GM19023 (cell line): ENCODE results near the gene FSTL4.

Experiments used
- ATAC-seq: cut with Tn5 transposase; IDR thresholded peaks from one replicate; pipeline ENCODE4 v1.9.1; 2021; ENCODE audit warnings: mild to moderate bottlenecking, moderate library complexity; ENCODE audit not compliant: unreplicated experiment

Gene FSTL4

DNA sequence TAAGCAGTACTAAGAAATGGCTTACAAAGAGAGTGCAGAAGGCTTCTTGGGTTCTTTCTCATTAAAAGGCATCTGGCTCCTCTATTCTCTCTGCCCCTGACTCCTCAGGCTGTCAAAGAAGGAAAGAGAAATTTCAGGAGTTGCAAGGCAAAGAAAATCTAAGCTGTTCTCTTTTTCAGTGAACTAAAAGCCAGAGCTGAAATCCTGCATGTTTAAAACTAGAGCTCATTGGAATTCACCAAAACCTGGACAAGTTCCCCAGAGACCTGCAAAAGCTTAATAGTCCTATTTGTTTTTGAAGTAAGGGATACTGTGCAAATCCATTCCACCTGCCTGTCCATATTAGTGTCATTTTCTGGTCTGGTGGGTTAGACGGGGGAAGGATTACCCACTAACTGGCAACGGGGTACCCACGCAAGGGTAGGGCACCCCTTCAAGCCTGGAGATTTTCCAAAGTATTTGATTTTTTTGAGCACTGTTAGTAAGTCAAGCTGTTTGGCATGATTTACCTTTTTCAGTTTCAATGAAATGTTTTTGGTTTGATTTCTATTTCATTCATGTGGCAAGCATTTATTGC is 179.3 kb downstream of the FSTL4 start:
- ATAC-seq: no peak

DNA sequence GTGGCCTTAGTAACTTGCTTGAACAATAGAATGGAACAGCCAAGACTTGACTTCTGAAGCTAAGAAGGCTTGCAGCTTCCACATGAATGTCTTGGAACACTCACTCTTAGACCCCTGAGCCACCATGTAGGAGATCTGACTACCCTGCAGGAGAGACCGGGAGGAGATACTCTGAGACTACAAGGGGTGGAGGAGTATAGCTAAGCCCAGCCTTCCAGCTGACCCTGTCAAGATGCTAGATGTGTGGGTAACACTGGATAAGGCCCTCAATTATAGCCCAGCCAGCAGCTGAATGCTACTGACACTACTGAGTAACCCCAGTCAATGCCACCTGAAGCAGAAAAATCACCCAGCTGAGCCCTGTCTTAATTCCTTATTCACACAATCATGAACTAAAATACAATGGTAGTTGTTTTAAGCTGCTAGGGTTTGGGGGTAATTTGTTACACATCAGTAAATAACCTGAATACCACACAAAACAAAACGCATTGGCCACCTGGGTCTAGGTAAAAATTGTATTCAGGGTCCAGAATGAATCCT is 180.9 kb downstream of the FSTL4 start:
- no peak for ATAC-seq

DNA sequence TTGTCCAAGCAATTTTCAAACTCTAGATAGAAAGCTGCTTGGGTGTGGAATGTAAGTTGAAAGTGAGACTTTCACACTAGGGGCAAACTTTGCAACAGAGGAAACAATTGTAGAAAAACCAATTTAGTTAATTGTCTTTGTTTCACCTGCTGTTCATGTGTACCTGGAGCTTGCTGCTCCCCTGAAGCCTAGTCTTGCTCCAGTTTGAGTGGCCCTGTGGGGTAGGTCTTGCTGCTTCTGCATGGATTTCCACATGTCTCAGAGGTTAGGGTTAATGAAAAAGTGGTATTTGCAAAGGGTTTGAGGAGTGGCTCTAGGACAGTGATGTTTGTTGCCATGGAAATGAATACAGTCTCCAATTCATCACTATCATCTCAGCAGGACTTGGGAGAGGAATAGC is 182.2 kb downstream of the FSTL4 start:
- no peak for ATAC-seq

DNA sequence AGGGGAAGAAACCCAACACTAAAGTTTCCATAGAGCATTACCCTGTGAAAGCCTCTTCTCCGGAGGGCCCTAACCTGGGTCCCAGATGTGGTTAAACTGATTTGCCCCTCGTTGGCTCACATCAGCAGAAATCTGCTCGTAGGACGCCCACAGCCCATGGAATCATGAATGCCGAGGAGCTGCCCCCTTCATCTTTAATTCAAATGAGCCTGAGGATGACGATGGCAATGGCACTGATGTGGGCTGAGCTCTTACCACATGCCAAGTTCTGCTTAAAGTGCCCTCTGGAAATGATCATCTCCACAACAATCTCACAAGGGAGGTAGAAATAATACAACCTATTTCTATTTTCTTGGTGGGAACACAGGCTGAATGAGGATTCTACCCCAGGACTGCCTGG is 183.3 kb downstream of the FSTL4 start:
- ATAC-seq: no peak

DNA sequence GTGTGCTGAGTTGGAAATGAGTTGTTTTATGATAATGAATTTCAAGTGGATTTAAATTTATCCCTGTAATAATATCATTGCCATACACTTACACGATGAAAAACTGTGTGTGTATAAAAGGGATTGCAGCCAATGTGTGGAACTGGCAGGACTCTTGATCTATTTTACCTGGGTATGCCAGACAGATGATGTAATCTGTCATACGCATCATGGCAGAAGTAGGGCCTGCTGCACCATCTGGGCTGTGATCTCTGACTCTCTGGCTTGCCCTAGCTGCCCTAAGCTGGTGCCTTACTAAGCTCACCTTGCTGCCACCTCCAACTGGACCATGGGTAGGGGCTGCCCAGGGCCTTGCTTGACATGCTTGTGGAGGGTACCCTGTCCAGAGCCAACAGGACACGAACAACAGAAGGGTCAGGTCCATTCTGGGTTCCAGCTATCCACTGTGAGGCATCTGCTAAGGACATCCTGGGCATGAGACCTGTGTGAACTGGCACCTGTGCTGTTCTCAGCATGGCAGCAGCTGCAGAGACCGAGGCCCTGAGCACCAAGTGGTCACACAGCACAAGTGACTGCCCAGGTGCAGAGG is 184.2 kb downstream of the FSTL4 start:
- ATAC-seq: no peak

DNA sequence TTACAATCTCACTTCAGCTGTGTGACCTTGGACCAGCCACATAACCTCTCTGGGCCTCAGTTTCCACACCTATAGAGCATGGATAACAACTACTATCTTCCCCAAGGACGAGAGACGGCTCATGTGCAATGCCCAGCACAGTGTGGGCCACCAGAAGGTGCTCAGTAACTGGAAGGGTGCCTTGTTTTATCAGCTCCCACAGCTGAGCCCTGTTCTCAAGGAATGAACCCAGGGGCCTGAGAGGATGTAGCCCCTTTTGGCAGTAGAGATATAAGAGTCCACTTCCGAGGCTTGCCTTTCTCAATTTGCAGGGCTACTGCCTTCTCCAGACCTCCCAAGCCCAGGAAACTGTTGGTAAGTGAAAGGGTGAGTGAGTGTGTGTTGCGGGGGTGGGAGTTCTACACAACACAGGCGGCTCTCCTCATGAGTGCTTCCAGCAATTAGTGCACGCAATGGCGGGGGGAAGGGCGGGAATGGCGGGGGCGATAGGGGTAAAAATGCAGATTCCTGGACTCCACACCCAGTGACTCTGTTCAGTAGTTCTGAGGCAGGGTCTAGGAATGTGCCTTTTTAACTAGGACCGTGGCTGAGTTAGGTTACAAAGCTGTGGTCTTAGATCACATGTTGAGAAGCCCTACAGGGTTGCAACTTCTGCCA is 185.1 kb downstream of the FSTL4 start:
- no peak for ATAC-seq

DNA sequence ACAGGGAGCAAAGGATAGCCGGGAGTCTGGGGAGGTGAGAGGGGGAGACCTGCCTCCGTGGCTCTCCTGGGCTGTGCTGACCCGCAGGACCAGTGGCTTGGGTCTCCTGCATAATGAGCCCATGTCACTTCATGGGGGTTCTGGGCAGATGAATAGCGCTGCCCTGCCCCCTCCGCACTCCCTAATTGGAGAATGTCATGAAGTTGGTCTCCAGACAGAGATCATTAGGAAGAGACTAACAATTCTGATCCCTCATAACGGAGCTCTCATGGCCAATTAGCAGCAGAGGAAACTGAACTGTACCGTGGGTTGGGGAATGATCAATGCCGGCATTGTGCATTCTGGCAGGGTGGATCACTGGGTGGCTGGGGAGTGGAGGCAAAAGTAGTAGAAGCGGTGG is 186.1 kb downstream of the FSTL4 start:
- ATAC-seq: no peak

DNA sequence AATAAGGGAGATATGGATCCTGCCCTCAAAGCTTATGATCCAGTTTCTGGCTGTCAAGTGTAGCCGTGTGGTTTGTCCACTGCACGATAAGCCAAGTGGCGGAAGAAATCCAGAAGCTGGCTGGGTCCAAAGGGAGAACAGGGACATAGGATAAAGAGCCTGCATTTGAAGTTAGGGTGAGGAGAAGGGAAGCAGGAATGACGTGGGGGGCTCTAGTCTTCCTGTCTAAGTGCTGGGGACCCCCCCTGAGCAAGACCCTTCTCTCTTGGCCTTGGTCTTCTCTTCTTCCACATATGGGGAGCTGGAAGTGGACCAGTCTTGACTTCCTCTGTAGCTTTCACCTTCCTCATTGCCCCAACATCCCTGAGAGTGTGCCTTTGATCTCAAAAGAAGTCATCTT is 186.6 kb downstream of the FSTL4 start:
- ATAC-seq: no peak

DNA sequence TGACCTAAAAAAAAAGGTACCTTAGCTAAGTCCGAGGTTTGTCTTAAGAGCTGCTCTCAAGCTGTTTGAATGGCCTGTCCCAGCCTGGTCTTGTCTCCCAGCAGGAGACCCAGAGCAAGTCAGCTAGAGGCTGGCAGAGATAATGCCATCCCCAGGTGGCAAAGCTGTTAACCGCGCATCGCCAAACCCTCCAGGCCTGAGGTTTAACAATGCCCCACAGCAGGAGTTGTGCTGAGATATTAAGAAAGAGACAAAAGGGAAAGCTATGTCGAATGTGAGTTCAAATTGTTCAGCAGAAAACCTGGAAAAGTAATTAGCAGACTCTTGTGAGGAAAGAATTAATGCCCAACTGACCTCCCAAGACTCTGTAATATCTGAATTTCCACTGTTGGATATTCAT is 187.1 kb downstream of the FSTL4 start:
- ATAC-seq: no peak

DNA sequence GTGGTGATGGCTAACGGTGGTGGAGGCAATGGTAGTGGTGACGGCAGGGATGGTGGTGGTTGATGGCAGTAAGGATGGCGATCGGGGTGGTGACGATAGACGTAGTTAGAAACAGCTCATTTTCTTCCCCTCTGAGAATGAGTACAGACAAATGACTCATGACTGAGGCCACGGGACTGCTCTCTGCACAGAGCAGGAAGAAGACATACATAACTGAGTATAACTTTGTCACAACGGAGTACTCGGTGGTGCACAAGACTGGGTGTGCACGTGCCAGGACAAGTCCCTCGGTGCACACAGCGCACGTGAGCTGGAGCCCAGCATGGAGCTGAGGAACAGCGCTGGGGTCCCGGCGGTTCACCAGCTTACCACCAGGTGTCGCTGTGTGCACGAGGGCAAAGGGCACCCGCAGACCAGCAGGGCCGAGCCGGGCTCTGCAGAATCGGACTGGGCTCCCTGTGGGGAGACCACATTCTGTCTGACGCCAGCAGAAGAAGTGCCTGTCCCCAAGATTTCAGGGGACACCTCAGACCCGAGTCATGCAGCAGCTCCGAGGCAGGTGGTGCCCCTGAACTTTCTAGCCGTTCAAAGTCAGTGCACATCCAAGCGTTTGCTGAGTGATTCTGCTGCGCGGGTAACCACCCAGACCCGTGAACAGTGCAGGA is 188.6 kb downstream of the FSTL4 start:
- peak; percentile 68 for ATAC-seq

DNA sequence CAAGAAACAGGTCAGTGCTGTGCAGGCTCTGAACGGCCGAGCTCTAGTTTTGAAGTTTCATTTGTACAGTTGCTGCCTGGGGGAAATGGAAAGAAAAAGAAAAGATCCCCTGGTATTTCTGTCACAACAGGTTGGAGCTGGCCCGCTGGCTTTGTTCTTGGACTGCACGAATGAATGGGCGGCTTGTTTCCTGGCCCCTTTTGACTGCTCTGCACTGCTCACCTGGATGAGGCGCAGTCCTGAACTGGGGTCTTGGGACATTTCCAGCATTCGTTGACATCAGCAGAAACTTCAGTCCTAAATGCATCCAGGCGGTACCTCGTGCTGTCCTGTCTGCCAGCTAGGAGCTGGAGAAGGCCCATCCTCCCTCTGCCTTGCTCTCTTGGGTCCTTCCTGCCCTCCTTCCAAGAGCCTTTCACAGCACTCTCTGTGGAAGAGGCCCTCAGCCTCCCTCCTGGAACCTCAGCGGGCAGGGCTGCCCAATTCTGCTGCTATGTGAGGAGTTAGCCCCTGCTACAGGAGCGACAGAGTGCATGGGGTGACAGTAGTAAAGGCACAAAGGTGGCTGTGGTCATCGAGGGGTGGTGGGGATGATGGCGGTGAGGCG is 189.2 kb downstream of the FSTL4 start:
- ATAC-seq: no peak

DNA sequence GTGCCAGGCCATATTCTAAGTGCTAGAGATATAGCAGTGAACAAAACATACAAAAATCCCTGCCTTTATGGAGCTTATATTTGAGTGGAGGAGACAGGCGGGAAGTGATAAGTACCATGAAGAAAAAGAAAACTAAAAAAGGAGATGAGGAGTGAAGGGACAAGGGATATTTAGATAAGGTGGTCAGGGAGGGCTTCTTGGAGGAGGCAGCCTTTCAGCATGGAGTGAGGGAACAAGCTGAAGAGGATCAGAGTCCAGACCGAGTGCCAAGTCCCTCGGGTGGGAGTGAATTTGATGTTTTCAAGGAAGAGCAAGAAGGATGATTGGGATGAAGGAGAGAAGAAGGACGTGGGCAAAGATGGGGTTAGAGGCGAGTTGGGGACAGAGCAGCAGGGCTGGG is 190.5 kb downstream of the FSTL4 start:
- no peak for ATAC-seq

DNA sequence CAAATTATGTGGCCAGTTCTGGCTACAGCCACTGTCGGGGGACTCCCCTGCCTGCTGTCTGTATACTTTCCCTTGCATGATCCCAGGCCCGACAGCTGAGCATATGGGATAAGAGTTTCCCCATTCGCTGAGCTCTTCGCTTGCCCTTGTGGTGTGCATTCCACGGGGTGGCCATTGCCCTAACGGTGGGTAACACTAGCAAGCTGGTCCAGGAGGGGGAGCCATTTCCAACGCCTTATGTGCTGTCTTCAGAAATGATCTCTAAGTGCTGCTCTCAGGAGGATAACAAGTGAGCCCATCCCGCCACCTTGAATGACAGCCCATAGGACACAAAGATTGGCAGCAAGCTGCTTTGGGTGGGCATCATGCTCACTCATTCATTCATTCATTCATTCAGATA is 190.9 kb downstream of the FSTL4 start:
- no peak for ATAC-seq

DNA sequence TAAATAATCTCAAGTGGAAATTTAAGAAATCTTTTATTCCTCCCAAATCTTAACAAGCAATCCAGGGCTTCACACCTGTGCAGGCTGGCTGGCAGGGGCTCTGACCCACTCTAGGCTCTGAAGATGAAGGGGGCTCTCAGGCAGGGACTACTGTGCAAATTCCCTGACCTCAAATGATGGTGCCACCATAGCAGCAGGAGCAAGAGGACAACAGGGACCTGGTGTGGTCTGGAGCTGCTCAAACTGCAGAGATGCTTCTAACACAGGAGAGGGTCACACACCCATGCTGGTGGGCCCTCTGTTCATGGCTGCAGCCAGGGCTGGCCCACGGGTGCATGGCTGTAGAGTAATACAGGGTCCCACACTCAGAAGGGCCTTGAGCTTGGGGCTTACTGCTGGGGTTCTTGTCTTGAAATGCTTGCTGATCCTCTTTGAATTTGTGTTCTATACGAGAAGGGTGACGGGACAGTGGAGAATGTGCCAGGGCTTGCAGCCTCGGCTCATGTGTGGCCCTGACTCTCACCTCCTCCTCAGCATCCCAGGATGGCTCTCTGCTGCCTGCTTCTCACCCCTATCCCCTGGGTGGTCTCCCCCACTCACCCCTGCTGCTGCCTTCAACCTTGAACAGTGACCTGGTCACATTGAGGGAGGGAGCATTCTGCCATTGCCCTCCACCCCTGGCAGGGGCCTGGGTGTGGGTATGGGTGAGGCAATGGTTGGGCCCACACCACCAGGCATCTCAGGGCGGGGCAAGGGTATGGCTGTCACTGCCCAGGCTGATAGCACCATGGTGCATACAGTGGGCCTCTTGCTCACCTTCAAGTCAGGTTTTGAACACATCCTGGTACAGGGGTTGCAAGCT is 191.7 kb downstream of the FSTL4 start:
- no peak for ATAC-seq

DNA sequence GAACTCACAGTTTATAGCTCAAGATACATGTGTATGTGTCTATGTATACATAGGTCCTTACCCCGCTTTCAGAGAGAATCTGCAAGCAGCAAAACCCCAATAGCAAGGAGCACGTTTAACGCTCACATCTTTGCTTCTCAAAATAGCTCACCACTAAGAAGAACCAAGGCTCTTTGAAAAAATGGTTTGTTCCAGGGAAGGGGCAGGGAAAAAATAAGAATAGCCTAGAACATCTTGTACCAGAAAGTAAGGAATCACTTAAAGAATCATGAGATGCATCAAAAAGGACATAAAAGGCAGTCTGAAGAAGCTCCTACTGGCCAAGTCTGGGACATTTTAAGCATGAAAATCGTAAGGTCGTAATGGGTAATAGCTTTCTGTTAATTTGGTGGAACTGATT is 196.4 kb downstream of the FSTL4 start:
- no peak for ATAC-seq

DNA sequence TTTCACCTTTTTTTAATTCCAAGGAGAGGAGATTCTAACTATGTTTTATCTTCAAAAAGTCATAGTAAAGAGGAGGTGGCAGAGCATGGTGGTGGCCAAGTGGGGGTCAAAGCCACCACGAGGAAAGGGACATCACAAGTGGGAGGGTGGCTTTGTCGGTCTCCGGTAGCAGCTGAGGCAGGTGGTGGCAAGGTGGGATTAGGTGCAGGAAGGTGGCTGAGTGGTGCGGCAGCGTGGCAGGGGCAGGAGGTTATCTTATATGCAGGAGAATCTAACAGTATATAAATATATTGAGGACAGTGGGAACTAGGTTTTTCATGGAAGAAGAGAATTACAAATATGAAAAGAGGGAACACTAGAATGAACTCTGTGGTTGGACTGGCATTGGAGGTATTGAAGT is 196.8 kb downstream of the FSTL4 start:
- ATAC-seq: no peak

DNA sequence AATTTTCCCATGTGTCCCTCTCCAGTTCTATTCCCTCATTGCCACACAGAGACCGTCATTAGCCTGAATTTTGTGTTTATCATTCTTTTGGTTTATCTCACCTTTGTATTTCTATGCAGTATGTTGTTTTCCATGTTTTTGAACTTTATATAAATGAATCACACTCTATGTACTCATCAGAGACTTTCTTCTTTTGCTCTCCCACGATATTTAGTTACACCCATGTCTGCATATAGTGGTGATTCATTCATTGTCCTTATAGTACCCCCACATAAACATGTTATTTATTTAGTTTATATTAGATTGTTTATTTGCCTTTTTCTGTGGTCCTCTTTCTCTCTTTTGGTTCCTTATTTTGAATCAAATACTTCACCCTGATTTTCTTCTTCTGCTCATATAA is 199.7 kb downstream of the FSTL4 start:
- no peak for ATAC-seq

DNA sequence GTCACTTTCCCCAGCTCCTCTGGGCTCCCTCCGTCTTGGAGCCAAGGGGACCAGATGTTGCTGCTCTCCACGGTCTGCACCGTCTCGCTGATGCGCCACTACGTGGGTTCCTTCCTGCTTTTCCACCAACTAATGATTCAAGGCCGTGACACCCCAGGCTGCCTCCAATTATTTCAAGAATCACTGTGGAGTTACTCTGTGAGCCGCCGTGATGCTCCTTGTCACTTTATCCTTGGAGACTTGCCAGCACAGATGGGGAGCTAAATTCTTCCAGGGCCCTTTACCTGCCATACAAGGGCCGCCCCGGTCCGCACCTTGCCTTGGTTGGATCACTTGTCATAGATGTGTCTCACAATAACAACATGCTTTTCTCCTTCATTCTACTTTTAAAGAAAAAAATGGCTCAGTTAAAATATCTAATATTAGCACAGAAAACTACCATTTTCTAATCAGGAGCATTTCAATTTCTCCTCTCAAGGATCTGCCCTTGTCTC is 202.0 kb downstream of the FSTL4 start:
- no peak for ATAC-seq

DNA sequence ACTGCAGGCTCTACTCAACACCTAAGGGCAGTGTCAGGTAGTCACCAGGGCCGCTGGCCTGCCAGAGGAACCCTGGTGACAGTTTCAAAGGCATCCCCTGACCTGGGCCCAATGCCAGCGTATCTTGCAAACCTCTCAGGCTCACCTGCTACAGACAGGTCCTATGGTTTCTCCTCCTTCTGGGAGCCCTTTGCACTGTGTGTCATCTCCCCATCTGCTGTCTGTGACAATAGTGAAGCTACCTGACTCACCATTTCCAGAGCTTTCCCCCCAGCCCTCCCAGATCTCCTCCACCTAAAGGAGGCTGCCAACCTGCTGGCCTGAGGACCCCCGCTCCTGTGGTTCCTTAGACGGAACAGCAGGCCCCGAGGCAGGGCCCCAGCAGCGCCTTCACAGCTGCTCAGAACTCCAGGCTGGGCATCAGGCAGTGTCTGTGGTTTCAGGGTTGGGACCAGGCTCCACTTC is 203.1 kb downstream of the FSTL4 start:
- ATAC-seq: no peak

DNA sequence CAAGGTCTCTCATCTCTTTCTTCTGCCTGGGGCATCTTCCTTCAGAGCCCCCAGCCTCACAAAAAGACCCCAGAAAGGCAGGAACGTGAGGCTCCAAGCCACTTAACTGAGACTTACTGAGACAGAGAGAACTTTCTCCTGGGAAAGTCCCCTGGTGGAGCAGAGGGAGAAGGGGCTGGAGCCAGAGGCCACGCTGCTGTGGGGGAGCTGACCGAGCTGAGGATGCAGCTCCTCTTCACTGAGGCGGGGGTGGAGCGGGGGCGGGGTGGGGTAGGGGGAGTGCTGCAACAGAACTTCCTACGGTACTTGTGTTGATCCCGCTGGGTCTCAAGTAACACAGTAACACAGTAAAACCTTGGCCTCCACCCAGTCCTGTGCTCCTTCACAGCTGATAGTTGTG is 204.0 kb downstream of the FSTL4 start:
- no peak for ATAC-seq
